GM12891 (cell line): ENCODE results near the gene PPARA.

ENCODE experiments used
- PAX5 ChIP-seq: IDR thresholded peaks from 2 replicates; pipeline ENCODE4 v1.6.1; 2011; ENCODE audit warnings: low read length, moderate library complexity, mild to moderate bottlenecking; ENCODE audit not compliant: insufficient read depth, severe bottlenecking
- POLR2A ChIP-seq: IDR thresholded peaks from 2 replicates; pipeline ENCODE4 v1.6.1; 2011; ENCODE audit warnings: low read depth, low read length, control low read depth
- POLR2AphosphoS5 ChIP-seq: IDR thresholded peaks from 2 replicates; pipeline ENCODE4 v1.6.1; 2011; ENCODE audit warnings: low read depth, low read length, control low read depth
- POU2F2 ChIP-seq: IDR thresholded peaks from 2 replicates; pipeline ENCODE4 v1.6.1; 2011; ENCODE audit warnings: low read depth, mild to moderate bottlenecking, control low read depth, low read length, moderate library complexity
- SPI1 ChIP-seq: IDR thresholded peaks from 2 replicates; pipeline ENCODE4 v1.6.1; 2011; ENCODE audit warnings: low read depth, low read length, control low read depth
- TAF1 ChIP-seq: IDR thresholded peaks from 2 replicates; pipeline ENCODE4 v1.6.1; 2011; ENCODE audit warnings: low read depth, low read length, control low read depth

DNA sequence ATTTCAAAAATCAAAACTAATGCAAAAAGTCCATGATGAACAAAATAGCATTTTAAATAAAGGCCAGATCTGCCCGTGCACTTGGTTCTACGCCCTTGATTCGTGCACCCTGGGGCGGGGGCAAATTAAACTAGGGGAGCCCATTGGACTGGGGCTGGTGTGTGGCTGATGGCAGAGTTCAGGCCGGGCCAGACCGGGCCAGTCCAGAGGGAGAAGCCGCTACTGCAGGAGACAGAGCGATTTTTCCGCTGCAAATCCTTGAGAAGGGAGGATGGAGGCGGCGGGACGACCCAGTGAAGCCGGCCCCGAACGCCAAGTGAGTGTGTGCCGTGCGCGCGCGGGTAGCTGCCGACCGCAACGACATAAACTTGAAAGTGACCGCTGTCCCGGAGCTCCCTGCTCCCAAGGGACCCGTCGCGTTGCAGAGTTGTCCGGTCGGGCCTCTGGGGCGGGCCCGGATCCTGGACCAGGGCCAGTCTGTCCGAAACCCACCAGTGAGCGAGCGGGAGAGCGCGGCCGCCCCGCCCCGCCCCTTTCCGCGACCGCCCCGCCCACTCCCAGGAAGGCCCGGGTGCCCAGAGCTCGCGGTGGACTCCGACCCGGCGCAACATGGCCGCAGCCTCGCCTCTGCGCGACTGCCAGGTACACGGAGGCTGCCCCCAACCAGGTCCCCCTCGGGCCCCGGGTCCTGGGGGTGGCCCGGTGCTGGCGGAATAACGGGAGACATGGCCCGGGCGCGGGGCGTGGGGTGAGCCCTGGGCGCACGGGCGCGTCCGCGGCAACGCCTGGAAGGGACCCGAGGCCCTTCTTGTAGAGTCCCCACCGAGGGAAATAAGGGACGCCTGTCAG is 117.3 kb downstream of the PPARA start, which contains the start of gene TTC38:
- TF ChIP-seq TAF1 (no peak), SPI1 (no peak), POLR2AphosphoS5 (no peak), POLR2A (no peak), PAX5 (no peak), POU2F2 (no peak)
